Measurements from ENCODE around the gene PPM1H.

The PPM1H gene

DNA sequence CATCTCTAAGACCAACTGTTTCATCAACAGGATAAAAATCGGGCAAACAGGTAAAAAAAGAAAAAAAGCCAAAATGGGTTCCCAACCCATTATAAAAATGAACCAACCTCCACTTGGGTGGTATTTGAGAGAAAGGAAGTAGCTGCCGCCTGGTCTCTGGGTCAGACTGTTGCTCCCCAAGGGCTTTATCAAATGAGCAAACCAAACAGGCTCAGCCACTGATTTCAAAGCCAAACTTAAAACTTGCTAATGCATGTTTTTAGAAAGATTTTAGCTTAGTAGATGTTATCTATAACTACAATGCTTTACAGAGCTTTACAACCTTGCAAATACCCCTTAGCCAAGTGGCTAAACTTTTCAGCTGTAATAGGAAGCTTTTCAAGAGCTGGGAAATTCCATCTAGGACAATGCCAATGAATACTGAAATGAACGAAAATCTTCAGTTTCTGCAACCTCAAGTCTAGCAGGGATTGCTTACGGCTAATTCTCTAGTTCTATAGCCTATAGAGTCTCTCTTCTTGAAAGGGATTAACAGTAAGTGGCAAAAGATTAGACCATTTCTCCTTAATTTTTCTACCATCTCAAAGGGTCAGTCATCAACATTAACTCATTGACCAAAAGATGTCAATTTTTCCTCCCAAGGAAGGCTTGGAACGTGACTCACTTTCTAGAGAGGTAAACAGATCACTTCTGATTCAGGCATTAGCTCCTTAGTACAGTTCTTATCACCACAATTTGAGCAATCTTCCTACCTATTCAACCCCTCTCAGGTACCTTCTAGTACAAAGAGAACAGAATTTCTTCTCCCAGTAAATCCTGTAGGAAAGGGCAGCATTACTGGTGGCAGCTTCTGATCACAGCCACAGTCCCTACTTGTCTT, 4.2 kb downstream of the PPM1H start:
- Histone ChIP-seq H3K36me3 (ENCODE audit: insufficient read depth, low read length) (no peaks in the 10 kb centered on the region), H3K4me1 (ENCODE audit: insufficient read depth, low read length) (peaks cover 27% of the 10 kb centered on the region), H3K9ac (ENCODE audit: low read depth, low read length) (0 out of 2 replicates have a peak overlapping the region, but pooled peaks have one; percentile 6), H3K9me3 (ENCODE audit: control insufficient read depth, insufficient read depth, low read length) (no peaks in the 10 kb centered on the region)

DNA sequence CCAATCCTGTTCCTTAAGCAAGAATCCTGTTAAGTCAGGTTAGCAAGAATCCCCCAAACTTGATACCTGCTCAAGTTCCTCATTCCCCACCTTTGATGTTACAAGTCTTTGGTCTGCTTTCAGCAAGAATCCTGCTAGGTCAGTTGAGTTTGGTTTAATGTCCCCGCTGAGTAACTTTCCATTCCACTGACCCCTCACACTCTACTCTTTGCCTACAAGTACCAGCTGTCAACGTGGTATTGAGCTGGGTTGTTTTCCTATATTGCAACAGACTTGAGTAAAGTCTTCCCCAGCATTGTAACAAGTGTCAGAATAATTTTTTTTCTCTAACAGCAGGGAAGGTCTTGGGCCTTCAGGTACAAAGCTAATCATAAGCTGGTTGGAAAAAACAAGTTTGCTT, 6.3 kb downstream of the PPM1H start:
- H3K36me3 ChIP-seq (ENCODE audit: insufficient read depth, low read length), result no peaks in the 10 kb centered on the region
- no peak overlapping the region for H3K9ac ChIP-seq (ENCODE audit: low read depth, low read length)
- H3K9me3 ChIP-seq (ENCODE audit: control insufficient read depth, insufficient read depth, low read length), result no peaks in the 10 kb centered on the region
- peaks cover 27% of the 10 kb centered on the region for H3K4me1 ChIP-seq (ENCODE audit: insufficient read depth, low read length)

DNA sequence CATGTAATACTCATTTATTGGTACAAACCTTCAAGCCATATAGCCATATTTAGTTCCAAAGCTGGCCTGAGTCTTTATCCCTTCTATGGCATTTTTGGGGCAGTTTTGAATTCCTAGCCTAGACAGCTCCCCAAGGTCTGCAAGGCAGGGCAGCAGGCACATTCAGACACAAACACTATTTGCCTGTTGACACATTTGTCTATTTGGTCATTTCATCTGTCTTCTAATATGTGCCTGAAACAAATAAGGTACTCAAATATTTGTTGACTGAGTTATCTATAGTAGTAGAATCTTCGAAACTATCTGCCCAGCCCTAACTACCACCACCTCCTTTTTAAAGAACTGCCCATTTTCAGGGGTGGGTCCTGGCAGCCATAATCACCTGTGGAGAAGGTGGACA, 9.3 kb downstream of the PPM1H start:
- peaks cover 16% of the 10 kb centered on the region for H3K4me1 ChIP-seq (ENCODE audit: insufficient read depth, low read length)
- no peak overlapping the region for H3K9ac ChIP-seq (ENCODE audit: low read depth, low read length)
- no peaks in the 10 kb centered on the region for H3K9me3 ChIP-seq (ENCODE audit: control insufficient read depth, insufficient read depth, low read length)
- H3K36me3 ChIP-seq (ENCODE audit: insufficient read depth, low read length), result no peaks in the 10 kb centered on the region

DNA sequence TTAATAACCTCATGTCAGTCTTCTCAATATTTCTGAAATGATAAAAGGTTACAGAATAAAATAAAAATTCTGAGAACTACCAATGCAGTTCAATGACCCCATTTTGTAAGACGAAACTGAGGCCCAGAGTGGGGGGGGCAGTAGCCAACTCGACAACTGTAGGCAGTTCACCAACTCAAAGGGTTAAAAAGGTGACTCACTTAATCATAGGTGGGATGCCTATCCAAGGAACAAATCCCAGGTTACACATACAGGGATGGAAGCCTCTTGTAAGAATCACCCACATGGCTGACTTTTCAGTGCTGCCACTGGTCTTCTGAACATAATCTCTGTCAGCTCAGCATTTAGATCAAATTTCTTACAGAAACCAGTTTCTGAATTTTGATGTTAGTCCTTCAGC, 10.9 kb downstream of the PPM1H start:
- no peaks in the 10 kb centered on the region for H3K36me3 ChIP-seq (ENCODE audit: insufficient read depth, low read length)
- H3K9me3 ChIP-seq (ENCODE audit: control insufficient read depth, insufficient read depth, low read length), result no peaks in the 10 kb centered on the region
- H3K9ac ChIP-seq (ENCODE audit: low read depth, low read length), result no peak overlapping the region
- H3K4me1 ChIP-seq (ENCODE audit: insufficient read depth, low read length), result 0 out of 2 replicates have a peak, but pooled peaks cover under 1% of the 10 kb centered on the region

DNA sequence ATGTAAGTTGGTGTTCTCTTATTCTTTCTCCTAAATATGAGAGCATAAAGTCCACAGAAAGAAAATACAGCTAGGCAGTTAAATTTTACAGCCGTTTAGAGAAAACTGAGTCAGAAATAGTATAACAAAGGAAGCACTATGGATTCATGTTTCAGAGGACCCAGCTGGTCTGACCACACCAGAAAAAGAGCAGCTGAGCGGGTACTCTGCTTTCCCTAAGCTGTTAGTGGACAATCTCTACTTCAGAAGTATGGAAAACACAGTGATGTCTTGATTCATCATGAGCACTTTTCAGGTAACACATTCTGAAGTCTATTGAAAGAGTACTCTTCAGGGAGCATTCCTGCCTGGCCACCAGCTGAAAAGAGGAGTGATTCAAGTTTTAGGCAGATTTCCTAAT, 12.4 kb downstream of the PPM1H start:
- H3K36me3 ChIP-seq (ENCODE audit: insufficient read depth, low read length), result no peaks in the 10 kb centered on the region
- no peaks in the 10 kb centered on the region for H3K9me3 ChIP-seq (ENCODE audit: control insufficient read depth, insufficient read depth, low read length)
- H3K9ac ChIP-seq (ENCODE audit: low read depth, low read length), result no peak overlapping the region
- H3K4me1 ChIP-seq (ENCODE audit: insufficient read depth, low read length), result 0 out of 2 replicates have a peak, but pooled peaks cover 3% of the 10 kb centered on the region

DNA sequence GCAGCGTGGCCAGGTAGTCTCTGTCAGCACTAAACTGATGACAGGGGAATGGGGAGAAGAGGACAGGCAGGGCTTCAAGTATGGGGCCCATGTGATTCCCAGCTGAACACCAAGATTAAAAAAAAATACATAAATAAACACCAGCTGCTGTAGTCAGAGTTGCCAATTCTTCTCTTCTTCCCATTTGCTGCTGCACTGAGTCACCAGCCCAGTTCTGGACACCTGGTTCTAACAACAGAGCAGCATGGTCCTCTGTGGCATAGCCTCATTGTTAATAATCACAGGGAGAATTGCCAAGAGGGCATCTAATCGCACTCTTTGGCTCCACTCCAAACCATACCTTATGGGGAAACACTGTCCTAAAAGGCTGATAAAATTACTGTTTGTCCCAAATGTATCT, 15.1 kb downstream of the PPM1H start:
- H3K4me1 ChIP-seq (ENCODE audit: insufficient read depth, low read length), result peaks cover 17% of the 10 kb centered on the region
- H3K9me3 ChIP-seq (ENCODE audit: control insufficient read depth, insufficient read depth, low read length), result no peaks in the 10 kb centered on the region
- H3K9ac ChIP-seq (ENCODE audit: low read depth, low read length), result no peak overlapping the region
- H3K36me3 ChIP-seq (ENCODE audit: insufficient read depth, low read length), result no peaks in the 10 kb centered on the region

DNA sequence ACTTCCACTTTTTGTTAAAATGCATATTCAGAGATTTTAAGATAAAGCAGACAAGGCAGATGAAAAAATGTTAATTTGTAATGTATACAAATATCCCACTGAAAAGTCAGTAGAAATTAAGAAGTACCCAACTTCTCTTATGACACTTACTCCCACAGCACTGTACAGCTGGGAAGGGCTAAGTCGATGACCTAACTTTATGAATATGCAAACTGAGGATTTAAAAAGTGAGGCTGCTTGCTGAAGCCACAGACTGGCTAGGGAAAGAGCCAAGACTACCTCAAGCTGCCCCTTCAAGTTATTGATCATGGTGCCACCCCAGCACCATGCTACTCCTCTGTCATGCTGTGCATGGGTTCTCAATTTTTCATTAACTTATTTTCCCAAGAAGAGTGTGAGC, 17.0 kb downstream of the PPM1H start:
- no peaks in the 10 kb centered on the region for H3K36me3 ChIP-seq (ENCODE audit: insufficient read depth, low read length)
- H3K9ac ChIP-seq (ENCODE audit: low read depth, low read length), result no peak overlapping the region
- no peaks in the 10 kb centered on the region for H3K9me3 ChIP-seq (ENCODE audit: control insufficient read depth, insufficient read depth, low read length)
- peaks cover 29% of the 10 kb centered on the region for H3K4me1 ChIP-seq (ENCODE audit: insufficient read depth, low read length)

DNA sequence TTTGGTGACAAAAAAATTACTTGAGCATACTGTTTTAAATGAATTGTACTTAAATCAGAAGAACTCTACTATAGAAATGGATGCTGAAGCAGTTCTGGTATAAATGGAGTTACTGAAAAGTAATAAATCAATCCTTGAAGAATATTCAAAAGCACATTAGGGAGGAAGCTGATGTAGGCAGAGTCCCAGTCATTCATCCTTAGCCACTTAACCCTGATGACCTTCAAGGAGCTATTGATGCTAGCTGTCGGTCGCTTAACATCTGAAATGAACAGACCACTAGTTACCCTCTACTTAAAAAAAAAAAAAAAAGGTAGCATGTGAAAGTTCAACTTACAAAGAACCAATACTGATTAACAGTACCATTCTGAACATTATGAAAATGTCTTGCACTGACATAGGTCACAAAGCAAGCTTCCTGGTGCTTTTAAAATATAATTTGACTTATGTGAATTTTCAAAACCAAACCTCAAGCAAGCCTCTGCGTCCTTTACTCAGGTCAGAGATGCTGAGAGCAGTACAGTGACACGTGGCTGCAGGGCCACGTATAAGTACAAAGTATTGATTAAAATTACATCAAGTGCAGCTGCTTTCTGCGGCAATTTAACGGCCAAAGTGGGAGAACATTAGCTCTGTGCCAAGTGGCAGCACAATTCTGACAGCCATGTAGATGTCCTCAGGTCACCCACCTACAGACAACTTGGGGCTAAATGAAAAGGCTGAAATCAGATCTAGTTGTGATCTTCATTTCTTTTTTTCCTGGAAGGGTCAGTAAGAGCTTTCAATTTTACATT, 18.1 kb downstream of the PPM1H start:
- no peak overlapping the region for H3K9ac ChIP-seq (ENCODE audit: low read depth, low read length)
- no peaks in the 10 kb centered on the region for H3K9me3 ChIP-seq (ENCODE audit: control insufficient read depth, insufficient read depth, low read length)
- peaks cover 29% of the 10 kb centered on the region for H3K4me1 ChIP-seq (ENCODE audit: insufficient read depth, low read length)
- no peaks in the 10 kb centered on the region for H3K36me3 ChIP-seq (ENCODE audit: insufficient read depth, low read length)

DNA sequence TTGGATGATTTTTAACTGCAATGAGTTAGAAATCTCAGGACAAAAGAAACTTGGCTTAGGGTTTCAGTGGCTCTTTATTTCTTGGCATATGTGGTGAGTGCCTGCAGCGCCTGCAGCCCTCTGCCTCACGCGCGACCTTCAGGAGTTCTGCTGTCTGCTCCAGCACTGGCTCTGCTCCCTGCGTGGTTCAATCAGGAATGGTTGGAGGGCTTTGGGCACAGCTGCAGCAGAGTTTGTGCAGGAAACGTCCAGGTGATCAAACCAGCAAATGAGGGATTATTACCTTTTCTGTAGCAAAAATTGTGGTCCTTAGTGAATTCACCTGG, 19.8 kb downstream of the PPM1H start:
- H3K4me1 ChIP-seq (ENCODE audit: insufficient read depth, low read length), result peaks cover 29% of the 10 kb centered on the region
- H3K36me3 ChIP-seq (ENCODE audit: insufficient read depth, low read length), result no peaks in the 10 kb centered on the region
- no peaks in the 10 kb centered on the region for H3K9me3 ChIP-seq (ENCODE audit: control insufficient read depth, insufficient read depth, low read length)
- no peak overlapping the region for H3K9ac ChIP-seq (ENCODE audit: low read depth, low read length)

DNA sequence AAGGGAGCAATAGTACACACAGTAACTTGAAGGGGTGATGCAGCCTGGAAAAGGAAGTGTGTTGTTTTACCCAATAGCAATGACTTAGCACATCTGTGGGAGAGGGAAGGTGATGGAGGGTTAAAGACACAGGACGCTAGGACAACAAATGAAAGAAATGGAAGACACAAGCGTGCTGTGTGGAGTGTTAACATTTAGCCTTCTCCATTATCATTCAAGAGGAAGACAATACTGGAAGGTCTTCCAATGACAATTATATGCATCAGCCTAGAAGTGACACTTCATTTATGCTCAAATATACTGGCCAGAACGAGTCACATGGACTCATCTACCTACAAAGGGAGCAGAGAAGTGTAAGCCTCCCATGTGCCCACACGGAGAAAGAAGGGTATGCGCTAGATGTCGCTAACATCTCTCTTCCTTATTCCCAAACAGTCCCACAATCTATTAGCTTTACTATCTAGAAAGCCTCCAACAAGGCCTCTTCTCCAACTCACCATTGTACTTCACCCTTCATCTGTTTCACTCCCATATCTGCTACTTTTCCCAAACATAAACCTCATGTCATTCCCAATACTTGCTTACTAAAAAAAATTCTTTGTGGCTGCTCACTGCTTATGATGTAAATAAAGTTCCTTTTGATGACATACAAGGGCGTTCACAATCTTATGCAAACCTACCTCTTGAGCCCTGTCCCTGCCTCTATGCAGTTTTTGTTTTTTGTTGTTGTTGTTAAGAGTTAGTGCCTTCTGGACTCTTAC, 20.3 kb downstream of the PPM1H start:
- Histone ChIP-seq H3K4me1 (ENCODE audit: insufficient read depth, low read length) (peaks cover 29% of the 10 kb centered on the region), H3K9me3 (ENCODE audit: control insufficient read depth, insufficient read depth, low read length) (no peaks in the 10 kb centered on the region), H3K36me3 (ENCODE audit: insufficient read depth, low read length) (no peaks in the 10 kb centered on the region), H3K9ac (ENCODE audit: low read depth, low read length) (no peak overlapping the region)

DNA sequence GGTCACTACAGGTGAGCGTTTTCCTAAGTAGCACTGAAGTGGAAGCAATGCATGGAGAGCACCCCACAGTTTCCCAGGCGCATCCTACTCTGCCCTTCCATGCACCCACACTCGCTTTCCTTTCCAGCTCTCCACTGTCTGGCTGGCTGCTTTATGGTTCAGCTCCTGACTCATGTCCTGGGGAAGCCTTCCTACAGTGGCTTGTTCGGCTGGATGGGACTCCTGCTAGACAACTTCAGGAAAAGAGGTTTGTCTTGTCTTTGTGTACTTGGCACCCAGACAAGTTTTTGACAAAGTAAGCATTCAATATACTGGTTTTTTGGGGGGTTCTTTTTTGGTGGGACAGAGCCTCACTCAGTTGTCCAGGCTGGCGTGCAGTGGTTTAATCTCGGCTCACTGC, 21.6 kb downstream of the PPM1H start:
- H3K36me3 ChIP-seq (ENCODE audit: insufficient read depth, low read length), result no peaks in the 10 kb centered on the region
- no peak overlapping the region for H3K9ac ChIP-seq (ENCODE audit: low read depth, low read length)
- no peaks in the 10 kb centered on the region for H3K9me3 ChIP-seq (ENCODE audit: control insufficient read depth, insufficient read depth, low read length)
- peaks cover 29% of the 10 kb centered on the region for H3K4me1 ChIP-seq (ENCODE audit: insufficient read depth, low read length)

DNA sequence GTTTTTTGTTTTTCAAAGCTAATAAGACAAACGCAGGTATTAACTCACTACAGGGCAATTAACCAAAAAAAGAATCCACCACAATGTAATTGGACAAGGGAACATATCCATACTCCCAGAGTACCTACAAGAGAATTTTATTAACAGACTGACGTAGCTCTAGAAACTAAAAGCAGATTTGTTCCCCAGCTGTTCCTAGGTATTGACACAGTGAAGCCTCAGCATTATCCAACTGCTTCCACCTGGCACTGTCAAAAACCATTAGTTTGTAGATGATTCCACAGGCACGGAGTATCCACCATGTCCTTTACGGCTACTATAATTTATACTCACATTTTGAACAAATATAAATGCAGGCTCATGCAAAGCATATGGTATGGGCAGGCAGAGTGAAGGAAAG, 22.3 kb downstream of the PPM1H start:
- H3K4me1 ChIP-seq (ENCODE audit: insufficient read depth, low read length), result peaks cover 26% of the 10 kb centered on the region
- no peak overlapping the region for H3K9ac ChIP-seq (ENCODE audit: low read depth, low read length)
- no peaks in the 10 kb centered on the region for H3K9me3 ChIP-seq (ENCODE audit: control insufficient read depth, insufficient read depth, low read length)
- no peaks in the 10 kb centered on the region for H3K36me3 ChIP-seq (ENCODE audit: insufficient read depth, low read length)

DNA sequence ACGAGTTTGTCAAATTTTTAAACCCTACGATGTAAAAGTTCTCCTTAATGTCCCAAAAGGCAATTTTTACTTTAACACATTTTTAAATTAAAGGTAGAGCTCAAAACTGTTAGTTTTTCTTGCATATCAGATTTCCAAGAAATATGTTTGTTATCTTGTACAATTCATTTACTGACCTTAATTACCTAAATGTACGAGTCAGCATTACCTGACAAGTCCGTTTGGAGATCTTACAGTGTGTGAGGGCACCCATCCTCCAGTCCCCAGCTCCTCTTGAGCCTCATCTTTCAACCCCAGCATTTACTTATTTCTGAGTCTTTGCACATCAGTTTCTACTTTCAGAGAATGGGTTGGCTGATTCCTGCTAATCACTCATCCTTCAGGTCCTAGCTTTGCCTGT, 23.7 kb downstream of the PPM1H start:
- H3K9me3 ChIP-seq (ENCODE audit: control insufficient read depth, insufficient read depth, low read length), result no peaks in the 10 kb centered on the region
- no peaks in the 10 kb centered on the region for H3K36me3 ChIP-seq (ENCODE audit: insufficient read depth, low read length)
- no peak overlapping the region for H3K9ac ChIP-seq (ENCODE audit: low read depth, low read length)
- peaks cover 21% of the 10 kb centered on the region for H3K4me1 ChIP-seq (ENCODE audit: insufficient read depth, low read length)

DNA sequence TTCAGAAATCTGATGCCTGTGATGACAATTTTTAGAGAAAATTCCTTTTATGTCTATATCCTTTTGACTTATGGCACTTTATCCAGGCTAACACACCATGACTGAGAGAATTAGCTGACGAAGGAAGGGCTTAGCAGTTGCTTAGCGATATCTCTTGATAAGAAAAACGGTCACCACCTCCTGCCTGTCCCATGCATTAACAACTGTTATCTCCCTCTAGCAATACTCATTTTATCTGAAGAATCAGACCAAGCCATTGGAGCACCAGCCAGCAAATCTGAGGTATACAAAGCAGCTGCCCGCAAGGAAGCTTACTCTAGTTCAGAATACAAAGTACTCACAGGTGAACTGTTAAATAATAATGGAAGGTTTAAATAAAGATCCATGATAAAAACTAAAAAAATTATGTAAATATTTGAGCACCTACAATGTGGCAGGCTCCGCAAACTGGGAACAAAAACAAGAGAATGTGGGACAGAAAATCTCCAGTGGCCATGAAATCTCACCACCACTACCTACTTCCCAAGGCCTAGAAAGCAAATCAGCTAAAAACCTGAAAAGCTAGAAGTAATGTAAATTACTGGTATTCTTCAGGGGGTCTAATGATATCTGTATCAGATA, 24.3 kb downstream of the PPM1H start:
- Histone ChIP-seq H3K9me3 (ENCODE audit: control insufficient read depth, insufficient read depth, low read length) (no peaks in the 10 kb centered on the region), H3K4me1 (ENCODE audit: insufficient read depth, low read length) (peaks cover 20% of the 10 kb centered on the region), H3K9ac (ENCODE audit: low read depth, low read length) (no peak overlapping the region), H3K36me3 (ENCODE audit: insufficient read depth, low read length) (no peaks in the 10 kb centered on the region)
